ENCODE results near the gene GTPBP3.

The GTPBP3 gene

DNA sequence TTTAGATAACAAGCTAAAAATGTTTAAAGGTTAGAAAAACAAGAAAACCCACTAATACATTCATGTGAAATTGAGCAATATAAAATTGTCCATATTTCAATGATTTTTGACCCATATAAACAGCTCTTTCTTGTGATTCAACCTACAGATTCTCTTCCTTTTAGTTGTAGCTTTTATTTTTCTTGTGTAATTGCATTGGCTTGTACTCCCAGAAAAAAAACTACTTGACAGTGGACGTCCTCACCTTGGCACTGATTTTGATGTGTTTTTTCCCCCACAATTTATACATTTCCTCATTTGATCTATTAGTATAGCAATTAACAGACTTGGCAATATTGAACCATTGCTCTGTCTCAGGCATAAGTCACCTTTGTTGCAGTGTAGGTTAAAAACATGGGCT lies 51.9 kb downstream of the GTPBP3 start:
- Histone ChIP-seq H3K27ac (ENCODE audit: low read depth, low read length) (no peak overlapping the region), H3K27me3 (ENCODE audit: control insufficient read depth in 1 of 2, insufficient read depth in 2 of 2, low read length in 2 of 2) (peaks cover 0 to 14% of the 10 kb centered on the region in 2 donors), H3K36me3 (ENCODE audit: control insufficient read depth in 1 of 2, insufficient read depth in 2 of 2, low read length in 2 of 2) (no peaks in the 10 kb centered on the region), H3K4me3 (ENCODE audit: low read depth in 1 of 2, low read length in 2 of 2) (no peak overlapping the region), H3K9ac (ENCODE audit: low read depth in 1 of 2, low read length in 2 of 2) (no peak overlapping the region), H3K9me3 (ENCODE audit: control insufficient read depth in 1 of 2, low read length in 2 of 2) (no peaks in the 10 kb centered on the region), H3K4me1 (ENCODE audit: control insufficient read depth in 1 of 2, insufficient read depth in 2 of 2, low read length in 2 of 2) (peaks cover 7 to 16% of the 10 kb centered on the region in 2 donors)

GRCh38 chr19:17389957-17390664 lies 52.8 kb downstream of the GTPBP3 start:
- H3K4me3 ChIP-seq (ENCODE audit: low read depth in 1 of 2, low read length in 2 of 2) = peak overlapping the region; percentile 55 to 78
- H3K27me3 ChIP-seq (ENCODE audit: control insufficient read depth in 1 of 2, insufficient read depth in 2 of 2, low read length in 2 of 2) = peaks cover 0 to 15% of the 10 kb centered on the region in 2 donors
- no peaks in the 10 kb centered on the region for H3K36me3 ChIP-seq (ENCODE audit: control insufficient read depth in 1 of 2, insufficient read depth in 2 of 2, low read length in 2 of 2)
- no peak overlapping the region for H3K27ac ChIP-seq (ENCODE audit: low read depth, low read length)
- peaks cover 7 to 19% of the 10 kb centered on the region in 2 donors for H3K4me1 ChIP-seq (ENCODE audit: control insufficient read depth in 1 of 2, insufficient read depth in 2 of 2, low read length in 2 of 2)
- peak overlapping the region; percentile 49 to 54 for H3K9ac ChIP-seq (ENCODE audit: low read depth in 1 of 2, low read length in 2 of 2)
- no peaks in the 10 kb centered on the region for H3K9me3 ChIP-seq (ENCODE audit: control insufficient read depth in 1 of 2, low read length in 2 of 2)

GRCh38 chr19:17390665-17391370 lies 53.5 kb downstream of the GTPBP3 start:
- peaks cover 0 to 15% of the 10 kb centered on the region in 2 donors for H3K27me3 ChIP-seq (ENCODE audit: control insufficient read depth in 1 of 2, insufficient read depth in 2 of 2, low read length in 2 of 2)
- H3K9me3 ChIP-seq (ENCODE audit: control insufficient read depth in 1 of 2, low read length in 2 of 2) = no peaks in the 10 kb centered on the region
- no peaks in the 10 kb centered on the region for H3K36me3 ChIP-seq (ENCODE audit: control insufficient read depth in 1 of 2, insufficient read depth in 2 of 2, low read length in 2 of 2)
- H3K9ac ChIP-seq (ENCODE audit: low read depth in 1 of 2, low read length in 2 of 2) = peak overlapping the region; percentile 49 to 54
- peaks cover 7 to 20% of the 10 kb centered on the region in 2 donors for H3K4me1 ChIP-seq (ENCODE audit: control insufficient read depth in 1 of 2, insufficient read depth in 2 of 2, low read length in 2 of 2)
- peak overlapping the region; percentile 63 to 78 for H3K4me3 ChIP-seq (ENCODE audit: low read depth in 1 of 2, low read length in 2 of 2)
- no peak overlapping the region for H3K27ac ChIP-seq (ENCODE audit: low read depth, low read length)

DNA sequence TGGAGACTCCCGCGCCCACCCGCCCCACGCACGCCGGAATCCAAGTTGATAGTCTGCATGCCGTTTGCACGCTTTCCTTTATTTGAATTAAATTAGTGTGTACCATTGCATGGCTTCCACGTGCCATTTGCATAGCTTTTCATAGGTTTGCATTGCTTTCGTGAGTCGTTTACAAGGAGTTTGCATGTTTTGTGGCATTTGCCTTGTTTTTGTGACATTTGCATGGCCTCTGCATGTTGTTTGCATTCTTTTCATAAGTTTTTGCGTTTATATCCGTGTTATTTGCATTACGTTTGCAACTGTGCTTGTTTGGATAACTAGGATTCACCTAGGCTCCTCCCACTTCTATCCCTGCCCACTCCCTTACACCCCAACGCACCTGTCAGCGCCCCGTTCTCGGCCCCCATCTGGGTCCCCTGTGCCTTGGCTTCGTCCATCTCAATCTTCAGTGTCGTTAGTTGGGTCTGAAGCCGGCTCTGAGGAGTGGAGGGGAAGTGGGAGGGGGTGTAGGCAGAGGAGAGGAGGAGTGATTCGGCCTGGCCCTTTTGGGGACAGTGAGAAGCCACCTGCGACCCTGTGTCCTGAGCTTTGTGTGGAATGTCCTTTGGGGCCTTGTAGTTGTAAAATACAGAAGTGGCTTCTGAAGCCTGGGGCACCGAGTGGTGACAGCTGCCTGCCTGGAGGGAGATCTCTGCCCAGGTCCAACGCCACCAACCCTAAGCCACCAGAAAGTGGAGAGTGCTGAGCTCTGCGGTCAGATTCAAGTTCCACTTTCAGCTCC lies 54.2 kb downstream of the GTPBP3 start:
- H3K9me3 ChIP-seq (ENCODE audit: control insufficient read depth in 1 of 2, low read length in 2 of 2) = no peaks in the 10 kb centered on the region
- no peak overlapping the region for H3K27ac ChIP-seq (ENCODE audit: low read depth, low read length)
- peak overlapping the region in 1 of 2 donors; percentile 51 for H3K9ac ChIP-seq (ENCODE audit: low read depth in 1 of 2, low read length in 2 of 2)
- no peaks in the 10 kb centered on the region for H3K36me3 ChIP-seq (ENCODE audit: control insufficient read depth in 1 of 2, insufficient read depth in 2 of 2, low read length in 2 of 2)
- H3K4me1 ChIP-seq (ENCODE audit: control insufficient read depth in 1 of 2, insufficient read depth in 2 of 2, low read length in 2 of 2) = peaks cover 7 to 20% of the 10 kb centered on the region in 2 donors
- H3K4me3 ChIP-seq (ENCODE audit: low read depth in 1 of 2, low read length in 2 of 2) = peak overlapping the region; percentile 63 to 78
- peaks cover 0 to 15% of the 10 kb centered on the region in 2 donors for H3K27me3 ChIP-seq (ENCODE audit: control insufficient read depth in 1 of 2, insufficient read depth in 2 of 2, low read length in 2 of 2)
